K562 (cell line): Measurements from ENCODE around the gene CKLF. TPM values are rescaled to one million over a fixed set of nuclear protein-coding genes. Genes with fewer than 3 reads are reported as not detected.

Source experiments
- CGGBP1 ChIP-seq: fragments of 250-450 bp; sonication (Bioruptor Pico); IDR thresholded peaks from 2 replicates; pipeline ENCODE4 v1.9.0; 2021; ENCODE audit warnings: mild to moderate bottlenecking
- CREB3L1 ChIP-seq: fragments of 450-650 bp; IDR thresholded peaks from 2 replicates; pipeline ENCODE4 v1.6.1; 2014; ENCODE audit warnings: low read depth, mild to moderate bottlenecking, moderate library complexity, borderline replicate concordance
- CXXC5 ChIP-seq: fragments of 250-450 bp; sonication (Bioruptor Pico); IDR thresholded peaks from 2 replicates; pipeline ENCODE4 v1.8.0; 2022; ENCODE audit warnings: inconsistent platforms, mild to moderate bottlenecking, moderate library complexity
- DNMT1 ChIP-seq: fragments of 450-650 bp; IDR thresholded peaks from 2 replicates; pipeline ENCODE4 v1.6.1; 2016; ENCODE audit warnings: antibody characterized with exemption, mild to moderate bottlenecking
- EHMT2 ChIP-seq: fragments of 450-650 bp; IDR thresholded peaks from 2 replicates; pipeline ENCODE4 v1.6.1; 2018; ENCODE audit warnings: antibody characterized with exemption
- EZH2 ChIP-seq: IDR thresholded peaks from 2 replicates; pipeline ENCODE4 v1.6.1; 2012; ENCODE audit warnings: low read depth, mild to moderate bottlenecking, inconsistent platforms, low read length, borderline replicate concordance
- FOS ChIP-seq: IDR thresholded peaks from 3 replicates; pipeline ENCODE4 v1.6.1; 2011; ENCODE audit not compliant: insufficient read length; ENCODE audit errors: extremely low read depth
- HDAC1 ChIP-seq, 2 experiments: fragments of 450-650 bp; IDR thresholded peaks; 2 replicates each; pipeline ENCODE4 v1.6.1; 2016 to 2017; ENCODE audit warnings: inconsistent platforms in 1 of 2, mild to moderate bottlenecking in 1 of 2, moderate library complexity in 1 of 2
- HEY1 ChIP-seq: fragments of 250-450 bp; sonication (Bioruptor Pico); IDR thresholded peaks from 2 replicates; pipeline ENCODE4 v1.5.0; 2020; ENCODE audit warnings: mild to moderate bottlenecking, moderate library complexity, borderline replicate concordance
- IRF2 ChIP-seq: sonication (generic); formaldehyde crosslinking; IDR thresholded peaks from 2 replicates; pipeline ENCODE4 v1.8.1; 2022; ENCODE audit warnings: mild to moderate bottlenecking, missing genetic modification reagents
- MEIS2 ChIP-seq: fragments of 450-650 bp; IDR thresholded peaks from 2 replicates; pipeline ENCODE4 v1.6.1; 2014; ENCODE audit warnings: mild to moderate bottlenecking; ENCODE audit not compliant: partially characterized antibody
- MITF ChIP-seq: IDR thresholded peaks from 2 replicates; pipeline ENCODE4 v1.6.1; 2014; ENCODE audit warnings: antibody characterized with exemption
- NFE2 ChIP-seq: IDR thresholded peaks from 2 replicates; pipeline ENCODE4 v1.6.1; 2014; ENCODE audit warnings: antibody characterized with exemption, low read depth
- PKNOX1 ChIP-seq: fragments of 450-650 bp; IDR thresholded peaks from 2 replicates; pipeline ENCODE4 v1.6.1; 2016
- RFX1 ChIP-seq: fragments of 450-650 bp; IDR thresholded peaks from 2 replicates; pipeline ENCODE4 v1.6.1; 2016; ENCODE audit warnings: mild to moderate bottlenecking, moderate library complexity
- SETDB1 ChIP-seq: IDR thresholded peaks from one replicate; pipeline ENCODE4 v1.6.1; 2012; ENCODE audit warnings: low read length, control low read depth, inconsistent platforms
- SMARCE1 ChIP-seq: fragments of 450-650 bp; IDR thresholded peaks from 2 replicates; pipeline ENCODE4 v1.7.1; 2016; ENCODE audit warnings: mild to moderate bottlenecking
- SOX6 ChIP-seq: fragments of 450-650 bp; IDR thresholded peaks from 2 replicates; pipeline ENCODE4 v1.6.1; 2014; ENCODE audit warnings: mild to moderate bottlenecking
- SUPT5H ChIP-seq: fragments of 450-650 bp; IDR thresholded peaks from 2 replicates; pipeline ENCODE4 v1.6.1; 2016
- TEAD1 ChIP-seq, 2 experiments: fragments of 450-650 bp in 1 of 2; sonication (generic) in 1 of 2; formaldehyde crosslinking; IDR thresholded peaks; 2 replicates each; pipeline versions ENCODE4 v1.4.0 to v1.8.0; 2020 to 2022; ENCODE audit warnings: mild to moderate bottlenecking in 2 of 2, missing genetic modification reagents in 1 of 2
- TFAP4 ChIP-seq: sonication (generic); formaldehyde crosslinking; IDR thresholded peaks from 2 replicates; pipeline ENCODE4 v1.8.0; 2022; ENCODE audit warnings: missing genetic modification reagents, mild to moderate bottlenecking, moderate library complexity, borderline replicate concordance
- ZNF395 ChIP-seq: fragments of 200-800 bp; sonication (Bioruptor generic); IDR thresholded peaks from 2 replicates; pipeline ENCODE4 v1.6.1; 2017; ENCODE audit warnings: missing genetic modification characterization, missing compliant biosample characterization
- ZNF436 ChIP-seq: fragments of 250-450, 450-650 bp; sonication (Bioruptor Pico); formaldehyde crosslinking; IDR thresholded peaks from 2 replicates; pipeline ENCODE4 v1.7.0; 2020; ENCODE audit warnings: mild to moderate bottlenecking
- ZNF75A ChIP-seq: fragments of 450-650 bp; formaldehyde crosslinking; IDR thresholded peaks from 2 replicates; pipeline ENCODE4 v1.4.0; 2020; ENCODE audit warnings: mild to moderate bottlenecking
- ZNF79 ChIP-seq: fragments of 250-450 bp; sonication (Bioruptor Pico); IDR thresholded peaks from 2 replicates; pipeline ENCODE4 v1.4.0; 2020; ENCODE audit warnings: low read depth, mild to moderate bottlenecking, moderate library complexity
- polyA plus RNA-seq, 8 experiments: library from polyadenylated mRNA; depleted of rRNA in 4 of 8; stranded (reverse) in 5 of 8; unstranded in 3 of 8; fragments of >200 nt; fragmentation: Nextera tagmentation in 2 of 8; fragmentation: Illumina TruSeq in 1 of 8; extraction: Ambion mirVana in 2 of 8; extraction: Trizol in 1 of 8; gene quantifications; 2 replicates each; pipeline versions ENCODE4 v1.2.1 to v1.2.3, GENCODE V29; 2011 to 2014; ENCODE audit warnings: inconsistent platforms in 1 of 8, missing spikeins in 1 of 8
- total RNA-seq, 7 experiments: library from RNA; depleted of rRNA in 6 of 7; stranded (reverse); fragments of >200 nt in 6 of 7; fragmentation: Illumina TruSeq in 2 of 7; extraction: Trizol in 2 of 7; gene quantifications; 2 replicates each; pipeline versions ENCODE4 v1.2.1 to v1.2.3, GENCODE V29; 2011 to 2021; ENCODE audit warnings: low replicate concordance in 1 of 7

The CKLF gene
- total and polyA plus RNA-seq, 9 of the 15 experiments (the other 6 are each of a cell fraction or from before 2014, with no cell fraction given), result 84.8 to 322 (median 118) TPM

GRCh38 chr16:66551348-66551759, 1.0 kb upstream of the CKLF start (continued):
- peak; percentile 40; the same call in 1 of the 2 replicates for TF ChIP-seq CREB3L1
- 0 out of 2 replicates have a peak, but pooled peaks have one; percentile 11 for TF ChIP-seq SOX6
- no peak for TF ChIP-seq ZNF395 (CRISPR knock-in tag)
- TF ChIP-seq PKNOX1, result peak; percentile 33; the same call in 1 of the 2 replicates
- no peak for TF ChIP-seq TEAD1 (CRISPR knock-in tag; IDR thresholded peaks at IDR 0.05)
- TF ChIP-seq FOS, result no peak
- TF ChIP-seq NFE2, result peak; percentile 82
- no peak for TF ChIP-seq MITF
- TF ChIP-seq SETDB1, result no peak
- no peak for TF ChIP-seq HEY1 (CRISPR knock-in tag)
- no peak for TF ChIP-seq RFX1
- peak; percentile 18 for TF ChIP-seq MEIS2
- TF ChIP-seq TFAP4 (CRISPR knock-in tag), result no peak
- TF ChIP-seq DNMT1, result no peak
- TF ChIP-seq IRF2, result no peak
- TF ChIP-seq ZNF79 (CRISPR knock-in tag), result no peak
- 0 out of 2 replicates have a peak, but pooled peaks have one; percentile 2 for TF ChIP-seq SUPT5H
- no peak for TF ChIP-seq ZNF436 (CRISPR knock-in tag)
- TF ChIP-seq ZNF75A, result no peak
- no peak for TF ChIP-seq CGGBP1 (CRISPR knock-in tag)
- no peak for TF ChIP-seq EZH2
- 0 out of 2 replicates have a peak, but pooled peaks have one; percentile 21 for TF ChIP-seq CXXC5 (CRISPR knock-in tag)
- 0 out of 2 replicates have a peak, but pooled peaks have one; percentile 28 for TF ChIP-seq EHMT2
- 0 out of 2 replicates have a peak, but pooled peaks have one; percentile 34 for TF ChIP-seq SMARCE1
- TF ChIP-seq HDAC1 (IDR thresholded peaks at IDR 0.05), result peak in 1 of 2 experiments; percentile 40; a peak in 1 of 4 replicates
